CD4-positive, alpha-beta T cell treated with Interleukin-15 for 1 hour (primary cell): ENCODE results near the gene FLRT1.

Source experiments
- DNase-seq: peaks from one replicate; pipeline ENCODE4 v3.0.0-alpha.2; 2020

Gene FLRT1

DNA sequence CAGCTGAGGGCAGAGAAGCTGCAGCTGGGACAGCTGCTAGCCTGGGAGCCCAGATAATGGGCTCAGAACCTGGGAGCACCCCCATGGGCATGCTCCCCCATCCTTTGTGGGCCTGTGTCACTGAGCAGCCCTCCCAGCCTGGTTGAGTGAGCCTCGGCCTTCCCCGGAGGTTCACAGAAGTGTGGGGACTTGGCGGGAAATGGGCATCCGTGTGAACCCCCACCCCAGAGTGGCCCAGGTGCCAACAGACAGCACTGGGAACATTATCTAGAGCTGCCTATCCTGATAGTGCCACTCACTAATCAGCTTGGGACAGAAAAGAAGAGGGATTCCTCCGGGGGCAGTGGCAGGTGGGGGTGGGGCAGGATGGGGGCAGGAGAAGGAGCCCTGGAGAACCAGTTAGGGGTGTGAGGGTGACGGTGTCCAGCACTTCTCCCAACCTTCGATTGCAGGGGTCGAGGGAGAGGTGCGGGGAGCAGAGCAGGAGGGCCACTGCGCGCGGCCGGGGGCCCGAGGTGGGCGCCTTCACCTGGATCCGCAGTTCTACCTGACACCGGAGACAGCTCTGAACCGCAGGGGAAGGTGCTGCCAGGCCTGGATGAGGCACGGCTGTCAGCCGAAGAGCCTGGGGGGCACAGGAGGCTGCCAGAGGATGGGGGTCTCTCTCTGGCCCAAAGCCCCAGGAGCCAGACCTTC lies 33.1 kb downstream of the FLRT1 start:
- DNase-seq: no peak

DNA sequence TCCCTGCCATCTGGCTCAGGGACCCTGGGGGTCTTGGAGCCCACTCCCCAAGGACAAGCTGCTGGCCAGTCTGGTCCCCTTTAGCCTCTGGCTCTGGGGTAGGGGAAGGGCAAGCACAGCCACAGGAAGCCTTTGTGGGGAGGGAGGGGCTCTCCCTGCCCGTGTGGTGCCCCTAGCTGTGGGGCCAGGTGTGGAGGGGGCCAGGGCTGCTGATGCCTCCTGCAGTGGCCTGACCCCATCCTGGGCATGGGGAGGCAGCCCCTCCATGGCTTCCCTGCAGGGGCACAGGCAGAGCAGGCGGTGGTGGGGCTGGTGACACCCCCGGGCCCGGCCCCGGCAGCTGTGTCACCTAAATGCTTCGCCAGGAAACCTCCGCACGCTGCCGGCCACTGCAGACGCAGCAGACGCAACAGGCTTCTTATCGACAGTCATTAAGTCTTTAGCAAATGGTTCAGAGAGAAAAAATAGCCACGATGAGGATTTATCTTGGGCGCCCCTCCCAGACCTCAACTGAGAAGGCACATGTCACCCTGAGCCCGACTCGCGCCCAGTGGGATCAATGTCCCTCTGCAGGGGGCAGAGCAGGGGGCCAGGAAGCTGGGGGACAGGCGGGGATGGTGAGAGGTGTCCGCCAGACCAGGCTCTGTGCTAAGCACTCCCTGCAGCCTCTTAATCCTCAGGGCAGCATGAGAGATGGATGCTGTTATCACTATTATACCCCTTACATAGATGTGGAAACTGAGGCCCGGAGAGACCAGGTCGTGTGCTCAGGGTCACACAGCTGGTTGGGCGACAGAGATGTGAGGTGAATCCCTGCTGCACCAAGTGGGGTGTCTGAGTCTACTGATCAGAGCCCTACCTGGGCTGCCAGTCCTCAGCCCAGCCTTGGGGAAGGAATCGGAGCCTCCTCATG lies 33.9 kb downstream of the FLRT1 start:
- DNase-seq: no peak

DNA sequence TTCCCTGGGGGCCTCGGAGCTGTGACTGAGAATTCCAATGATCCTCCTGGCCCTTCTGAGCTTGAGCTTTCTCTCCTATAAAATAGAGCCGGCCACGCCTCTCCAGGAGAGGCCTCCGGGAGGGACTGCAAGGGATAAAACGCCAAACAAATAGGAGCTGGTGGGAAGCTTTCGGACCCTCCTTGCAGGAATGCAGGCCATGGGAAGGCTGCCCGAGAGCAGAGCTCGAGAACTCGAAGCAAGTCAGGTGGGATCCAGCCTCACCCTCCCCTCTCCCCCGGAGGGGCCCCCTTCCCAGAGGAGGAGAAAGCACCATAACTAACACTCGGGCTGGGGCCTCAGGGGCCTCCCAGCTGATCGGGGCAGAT lies 34.6 kb downstream of the FLRT1 start:
- DNase-seq: no peak

DNA sequence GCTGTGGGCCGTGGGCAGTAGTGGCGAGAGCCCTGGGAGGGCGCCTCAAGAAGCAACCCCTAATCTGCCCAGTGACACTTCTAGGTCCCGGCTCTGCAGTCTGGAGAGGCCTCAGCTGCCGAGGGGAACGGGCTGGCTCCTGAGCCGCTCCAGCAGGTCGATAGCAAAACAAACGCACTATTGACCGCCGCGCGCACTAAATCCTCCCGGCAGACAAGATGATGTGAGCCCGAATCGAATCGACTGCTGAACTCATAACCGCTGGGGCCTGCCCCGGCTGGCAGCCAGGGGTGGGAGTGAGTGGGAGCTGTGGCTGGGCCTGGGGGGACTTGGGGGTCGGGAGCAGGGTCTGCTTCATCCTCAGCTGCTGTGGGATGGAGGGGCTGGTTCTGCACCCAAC lies 36.1 kb downstream of the FLRT1 start:
- DNase-seq: no peak

DNA sequence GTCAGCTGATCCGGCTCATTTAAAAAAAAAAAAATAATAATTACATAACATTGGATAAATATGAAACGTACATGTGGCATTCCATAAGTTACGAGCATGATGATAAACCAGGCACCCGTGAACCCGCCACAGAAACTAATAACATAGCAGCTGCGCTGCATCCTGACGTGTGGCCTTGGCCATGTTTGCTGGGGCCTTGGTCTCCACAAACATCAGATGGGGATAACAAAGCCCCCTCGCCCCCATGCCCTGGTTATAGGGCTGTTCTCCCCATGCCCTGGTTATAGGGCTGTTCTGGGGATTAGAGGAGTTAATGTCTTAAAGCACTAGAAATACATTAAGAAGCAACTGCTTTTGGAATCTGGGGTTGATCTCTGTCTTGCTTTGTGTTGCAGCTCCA lies 36.7 kb downstream of the FLRT1 start:
- no peak for DNase-seq

DNA sequence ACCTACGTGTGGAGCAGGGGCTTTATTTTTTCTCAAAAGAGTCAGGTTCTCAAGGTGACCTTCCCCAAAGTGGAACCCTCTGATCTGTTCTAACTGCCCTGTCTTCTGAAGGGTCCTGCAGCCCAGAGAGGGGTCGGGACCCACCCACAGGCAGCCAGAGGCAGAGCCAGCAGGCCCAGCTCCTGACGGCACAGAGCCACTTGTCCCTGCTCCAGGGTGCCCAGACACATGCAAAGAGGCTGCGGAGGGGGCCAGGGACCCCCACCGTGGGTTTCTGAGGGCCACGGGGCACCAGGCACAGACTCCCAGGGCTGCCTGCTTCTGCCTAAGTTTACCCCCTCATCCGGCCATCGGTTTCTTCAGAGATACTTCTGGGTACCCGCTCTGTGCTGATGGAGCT lies 37.1 kb downstream of the FLRT1 start:
- DNase-seq: no peak

DNA sequence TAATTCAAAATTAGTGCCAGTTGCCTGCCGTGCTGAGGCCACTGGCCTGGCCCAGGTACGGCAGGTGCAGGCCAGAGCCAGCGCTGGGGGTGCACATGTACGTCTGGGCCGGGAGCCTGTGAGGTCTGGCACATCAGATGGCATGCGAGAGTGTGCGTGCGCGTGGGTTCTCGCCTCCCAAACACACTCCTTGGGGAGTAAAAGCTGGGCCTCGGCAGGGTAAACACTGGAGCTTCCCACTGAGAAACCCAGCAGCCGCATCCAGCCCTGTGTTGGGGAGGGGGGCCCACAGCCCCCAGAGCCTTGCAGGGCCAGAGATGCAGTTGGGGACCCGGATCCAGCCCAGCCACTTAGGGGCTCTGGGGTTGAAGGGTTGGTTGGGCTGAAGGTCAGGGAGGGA lies 37.8 kb downstream of the FLRT1 start:
- no peak for DNase-seq

DNA sequence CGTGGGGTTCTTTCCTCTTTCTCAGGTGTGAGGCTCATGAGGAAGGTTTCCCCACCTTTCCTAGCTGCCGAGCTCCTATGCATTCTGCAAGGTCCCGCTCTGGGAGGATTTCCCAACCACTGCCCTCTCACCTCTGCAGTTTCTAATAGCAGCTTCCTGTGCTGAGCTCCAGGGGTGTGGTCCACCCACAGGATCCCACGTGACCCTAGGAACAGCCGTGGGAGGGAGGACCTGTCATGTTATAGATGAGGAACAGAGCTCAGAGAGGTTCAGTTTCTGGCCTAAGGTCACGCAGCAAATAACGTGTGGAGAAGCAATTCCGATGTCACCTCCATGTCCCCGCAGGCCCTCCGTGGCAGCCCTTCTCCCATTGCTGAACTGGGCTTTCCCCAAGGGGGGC lies 38.5 kb downstream of the FLRT1 start:
- no peak for DNase-seq

DNA sequence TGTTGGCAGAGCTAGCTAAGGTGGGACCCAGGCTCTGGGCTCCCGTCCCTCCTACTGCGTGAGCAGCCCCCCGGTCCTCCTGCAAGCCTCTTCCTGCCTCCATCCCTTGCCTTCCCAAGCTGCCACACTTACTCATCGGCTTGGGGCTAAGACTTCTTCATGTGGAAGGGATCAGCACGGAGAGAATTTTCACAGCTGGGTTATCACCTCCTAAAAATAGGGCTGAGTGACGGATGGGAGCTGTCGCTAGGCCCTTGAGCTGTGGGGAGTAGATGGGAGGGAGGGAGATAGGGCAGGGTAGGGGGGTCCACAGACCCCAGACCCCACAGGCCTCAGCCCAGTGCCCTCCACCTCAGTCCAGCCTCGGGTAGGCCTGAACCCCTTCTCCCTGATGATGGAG lies 41.0 kb downstream of the FLRT1 start:
- no peak for DNase-seq

DNA sequence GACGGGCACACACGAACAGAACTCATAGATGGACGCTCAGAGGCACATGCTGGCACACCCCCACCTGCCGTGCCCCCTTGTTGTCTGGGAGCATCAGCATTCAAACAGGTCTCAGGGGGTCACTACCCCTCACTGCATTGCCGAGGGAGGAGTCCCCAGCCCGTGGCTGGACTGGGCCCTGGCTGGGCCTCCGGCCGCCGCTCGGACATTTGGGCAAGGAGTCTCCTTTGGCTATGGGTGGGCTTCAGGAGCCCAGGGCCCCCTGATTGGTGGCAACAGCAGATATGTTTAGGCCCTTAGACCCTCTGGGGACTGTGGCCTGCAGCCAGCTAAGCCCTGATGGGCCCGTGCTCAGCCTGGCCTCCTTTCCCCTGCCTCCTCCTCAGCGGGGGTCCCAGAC lies 41.9 kb downstream of the FLRT1 start:
- no peak for DNase-seq

DNA sequence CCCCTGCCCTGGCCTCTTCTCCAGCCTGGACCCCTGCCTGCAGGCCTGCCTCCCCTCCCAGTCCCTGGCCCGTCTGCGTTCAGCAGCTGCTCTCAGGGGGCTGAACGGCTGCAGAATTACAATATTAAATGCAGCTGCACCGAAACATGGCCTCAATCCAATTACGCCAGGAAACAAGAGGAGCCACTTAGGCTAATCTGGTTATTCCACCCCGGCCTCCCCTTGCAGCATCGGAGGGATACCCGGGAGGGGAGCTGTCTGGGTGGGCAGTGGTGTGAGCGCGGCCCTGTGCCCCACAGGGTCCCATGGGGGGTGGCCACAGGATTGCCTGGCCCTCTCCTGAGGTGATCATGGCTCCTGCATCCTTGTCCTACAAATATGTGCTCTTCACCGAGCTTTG lies 42.6 kb downstream of the FLRT1 start:
- DNase-seq: no peak

DNA sequence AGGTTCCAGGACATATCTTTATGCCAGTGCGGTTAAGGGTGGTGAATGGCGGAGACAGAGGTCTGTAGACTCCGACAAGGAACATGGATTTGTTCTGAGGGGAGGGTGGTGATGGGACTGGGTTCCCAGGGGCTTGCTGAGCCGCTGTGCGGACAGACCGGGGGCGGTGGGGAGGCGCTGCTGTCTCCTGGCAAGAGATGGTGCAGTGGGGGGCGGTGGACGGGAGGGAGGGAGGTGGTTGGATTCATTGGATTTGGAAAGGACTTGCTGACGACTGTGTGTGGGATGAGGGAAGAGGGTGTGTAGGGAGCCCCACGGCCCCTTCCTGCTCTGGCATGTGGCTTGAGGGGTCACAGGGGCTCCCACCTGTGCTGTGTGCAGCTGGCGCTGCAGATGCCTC lies 43.2 kb downstream of the FLRT1 start:
- no peak for DNase-seq

DNA sequence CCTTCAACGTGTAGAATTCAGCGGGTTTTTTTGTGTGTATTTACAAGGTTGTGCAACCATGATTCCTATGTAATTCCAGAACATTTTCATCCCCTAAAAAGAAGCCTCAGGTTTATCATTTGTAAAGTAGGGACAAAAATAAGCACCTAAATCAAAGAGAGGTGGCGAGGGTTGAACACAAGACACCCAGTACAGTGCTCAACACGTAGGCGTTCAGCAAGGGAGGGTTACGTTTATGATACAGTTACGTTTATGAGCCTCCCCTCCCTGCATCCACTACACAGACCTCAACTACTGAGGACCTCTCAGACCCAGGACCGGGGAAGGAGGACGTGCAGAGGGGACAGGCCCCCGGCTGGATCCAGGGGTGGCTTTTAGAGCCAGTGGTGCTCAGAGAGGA lies 44.7 kb downstream of the FLRT1 start:
- no peak for DNase-seq

DNA sequence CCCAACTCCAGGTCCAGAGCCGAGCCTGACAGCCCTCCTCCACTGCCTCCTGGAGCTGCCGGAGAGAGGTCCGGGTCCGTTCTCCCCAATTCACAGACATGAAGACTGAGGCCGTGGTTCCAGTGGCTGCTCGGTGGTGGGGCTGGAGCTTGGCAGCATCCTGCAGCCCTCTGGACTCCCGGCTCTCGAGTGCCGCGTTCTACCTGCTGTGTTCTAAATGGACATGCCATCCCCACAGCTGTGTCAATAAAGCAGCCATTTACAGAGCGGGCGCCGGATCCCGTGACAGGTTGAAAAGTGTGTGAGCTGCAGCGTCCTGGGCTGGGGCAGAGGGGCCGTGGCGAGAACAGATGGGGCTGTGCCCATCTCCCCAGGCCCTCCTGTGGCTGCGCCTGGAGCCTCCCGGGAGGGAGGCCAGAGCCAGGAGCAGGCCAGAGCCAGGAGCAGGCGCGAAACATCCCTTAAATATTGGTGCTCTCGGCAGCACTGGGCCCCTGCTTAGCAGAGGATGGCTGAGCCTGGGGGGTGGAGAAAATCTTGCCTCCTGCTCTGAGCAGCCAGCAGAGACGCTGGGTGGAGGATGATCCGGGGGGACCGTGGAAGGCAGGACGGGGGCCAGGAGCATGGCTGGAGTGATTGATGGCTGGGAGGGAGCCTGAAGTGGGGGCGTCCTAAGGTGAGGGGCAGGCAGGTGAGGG lies 46.2 kb downstream of the FLRT1 start:
- DNase-seq: no peak

DNA sequence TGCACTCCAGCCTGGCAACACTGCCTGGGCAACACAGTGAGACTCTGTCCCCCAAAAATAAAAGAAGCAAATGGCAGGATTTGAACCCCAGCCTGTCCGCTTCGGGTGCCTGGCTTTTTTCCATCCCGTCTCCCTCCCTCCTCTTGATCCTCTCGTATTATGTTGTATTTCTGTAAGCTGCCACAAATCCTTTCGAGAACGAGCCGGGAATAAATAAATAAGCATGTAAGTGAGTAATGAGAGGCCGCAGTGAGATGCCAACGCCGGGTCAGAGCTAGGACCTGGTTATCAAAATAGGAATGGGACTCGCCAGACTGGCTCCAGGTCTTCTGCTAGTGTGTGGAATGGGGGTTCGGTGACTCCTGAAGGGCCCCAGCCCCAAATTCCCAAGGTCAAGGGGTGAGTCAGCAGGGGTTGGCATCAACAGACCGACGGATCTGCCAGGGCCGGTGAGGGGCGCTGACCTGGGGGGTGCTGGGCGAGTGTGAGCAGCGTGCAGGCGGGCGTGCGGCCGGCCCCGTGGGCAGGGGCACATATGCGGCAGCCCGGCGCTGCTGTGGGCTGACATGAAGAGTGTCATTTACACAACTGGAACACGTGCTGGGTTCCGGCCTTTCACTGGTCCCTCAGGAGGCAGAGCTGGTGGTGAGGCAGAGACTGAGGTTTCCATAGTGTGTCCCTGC lies 47.8 kb downstream of the FLRT1 start:
- no peak for DNase-seq

DNA sequence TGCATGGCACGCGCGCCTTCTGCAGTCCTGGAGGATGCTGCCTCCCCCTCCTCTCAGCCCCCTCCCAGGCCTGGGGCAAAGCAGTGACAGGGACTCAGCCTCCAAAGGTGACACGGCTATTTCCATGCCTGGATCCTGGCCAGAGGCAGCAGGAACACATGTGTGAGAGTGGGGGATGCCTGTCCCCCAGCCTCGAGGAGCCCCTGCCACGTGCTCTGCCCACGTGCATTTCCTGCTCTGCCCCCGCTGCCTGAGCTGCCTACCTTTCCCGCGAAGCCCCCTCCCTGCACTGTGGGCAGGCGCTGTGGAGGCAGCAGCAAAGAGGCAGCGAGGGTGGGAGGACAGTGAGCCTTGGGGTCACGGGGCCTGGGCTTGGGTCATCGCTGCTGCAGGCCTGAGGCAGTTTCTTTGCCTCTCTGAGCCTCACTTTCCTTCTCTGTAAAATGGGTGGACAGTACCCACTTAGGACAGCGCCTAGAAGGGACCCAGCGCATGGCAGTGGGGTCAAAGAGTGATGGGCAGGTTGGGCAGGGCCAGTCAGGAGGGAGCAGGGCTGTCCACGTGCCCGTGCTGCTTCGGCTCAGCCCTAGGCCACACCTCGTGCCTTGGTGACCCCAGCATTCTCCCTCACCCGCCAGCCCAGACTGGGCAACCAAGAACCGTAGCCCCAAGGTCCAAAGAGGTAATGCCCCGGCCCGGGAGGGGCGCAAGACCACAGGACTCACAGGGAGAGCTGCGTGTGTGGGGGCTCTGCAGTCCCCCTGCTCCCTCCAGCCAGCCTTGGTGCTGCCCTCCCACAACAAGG lies 48.6 kb downstream of the FLRT1 start:
- DNase-seq: no peak

DNA sequence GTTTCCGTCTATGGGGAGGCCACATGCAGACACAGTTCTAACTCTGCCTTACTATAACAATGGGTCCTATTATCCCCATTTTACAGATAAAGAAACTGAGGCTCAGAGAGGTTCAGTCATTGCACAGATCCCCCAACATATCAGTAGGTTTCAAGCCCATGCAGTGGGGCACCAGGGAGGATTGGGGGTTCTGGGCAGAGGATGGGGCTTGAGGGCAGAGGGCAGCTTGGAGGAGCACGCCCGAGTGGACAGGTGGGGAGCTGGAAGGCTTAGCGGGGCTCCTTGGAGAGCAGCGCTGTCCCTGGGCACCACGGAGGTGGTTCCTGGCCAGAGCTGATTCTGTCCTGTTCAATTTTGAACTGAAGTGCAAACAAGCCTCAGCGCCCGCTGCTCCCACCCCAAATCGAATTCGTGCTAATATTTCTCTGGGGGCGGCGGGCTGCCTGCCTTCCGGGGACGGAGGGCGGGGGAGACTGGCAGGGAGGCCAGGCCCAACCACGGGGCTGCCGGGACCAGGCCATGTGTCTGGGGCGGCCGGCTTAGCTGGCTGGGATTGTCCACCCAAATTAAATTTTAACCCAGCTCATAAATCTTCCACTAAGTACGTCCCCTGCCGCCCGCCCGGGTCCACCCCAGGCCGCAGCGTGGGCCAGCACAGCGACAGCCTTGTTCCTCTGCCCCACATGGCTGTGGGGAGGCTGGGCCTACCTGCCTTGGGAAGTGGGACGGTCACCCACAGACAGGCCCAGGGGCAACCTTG lies 49.4 kb downstream of the FLRT1 start:
- no peak for DNase-seq
